K562 (cell line): ENCODE data around the gene PCSK1. TPM values are rescaled to one million over a fixed set of nuclear protein-coding genes. Genes with fewer than 3 reads are reported as not detected.

ENCODE experiments used
- BCLAF1 ChIP-seq, 2 experiments: fragments of 450-650 bp in 1 of 2; IDR thresholded peaks; 2 replicates each; pipeline ENCODE4 v1.6.1; 2011 to 2017; ENCODE audit warnings: low read depth in 2 of 2, antibody characterized with exemption in 1 of 2, borderline replicate concordance in 1 of 2, low read length in 1 of 2, mild to moderate bottlenecking in 1 of 2, mixed read lengths in 1 of 2; ENCODE audit not compliant: control insufficient read depth in 1 of 2
- PRDM10 ChIP-seq: fragments of 450-650 bp; IDR thresholded peaks from 2 replicates; pipeline ENCODE4 v1.6.1; 2018; ENCODE audit not compliant: partially characterized antibody
- TRIM25 ChIP-seq: fragments of 450-650 bp; IDR thresholded peaks from 2 replicates; pipeline ENCODE4 v1.7.0; 2016; ENCODE audit warnings: borderline replicate concordance
- ZNF316 ChIP-seq: fragments of 450-650 bp; IDR thresholded peaks from 2 replicates; pipeline ENCODE4 v1.6.1; 2016
- polyA plus RNA-seq, 8 experiments: library from polyadenylated mRNA; depleted of rRNA in 4 of 8; stranded (reverse) in 5 of 8; unstranded in 3 of 8; fragments of >200 nt; fragmentation: Nextera tagmentation in 2 of 8; fragmentation: Illumina TruSeq in 1 of 8; extraction: Ambion mirVana in 2 of 8; extraction: Trizol in 1 of 8; gene quantifications; 2 replicates each; pipeline versions ENCODE4 v1.2.1 to v1.2.3, GENCODE V29; 2011 to 2014; ENCODE audit warnings: inconsistent platforms in 1 of 8, missing spikeins in 1 of 8
- total RNA-seq, 7 experiments: library from RNA; depleted of rRNA in 6 of 7; stranded (reverse); fragments of >200 nt in 6 of 7; fragmentation: Illumina TruSeq in 2 of 7; extraction: Trizol in 2 of 7; gene quantifications; 2 replicates each; pipeline versions ENCODE4 v1.2.1 to v1.2.3, GENCODE V29; 2011 to 2021; ENCODE audit warnings: low replicate concordance in 1 of 7

PCSK1 gene
- total and polyA plus RNA-seq, 9 of the 15 experiments (the other 6 are each of a cell fraction or from before 2014, with no cell fraction given) = not detected

- no peak for TF ChIP-seq PRDM10
- no peak for TF ChIP-seq BCLAF1 (IDR thresholded peaks at IDR 0.05; ENCODE audit: borderline replicate concordance in 1 of 2, control insufficient read depth in 1 of 2, low read depth in 2 of 2, low read length in 1 of 2)
- TF ChIP-seq ZNF316 = no peak
- no peak for TF ChIP-seq TRIM25
Observed at GRCh38 chr5:96408841-96409538, 24.1 kb downstream of the PCSK1 start (continued).
